Brain pericyte (primary cell): Measurements from ENCODE around the gene TK2.

Experiments used
- DNase-seq: peaks from one replicate; pipeline ENCODE4 v3.0.0-alpha.2; 2012; ENCODE audit warnings: low read depth, low spot score

TK2 gene

GRCh38 chr16:66547101-66547989, 2.6 kb downstream of the TK2 start:
- DNase-seq, result no peak

DNA sequence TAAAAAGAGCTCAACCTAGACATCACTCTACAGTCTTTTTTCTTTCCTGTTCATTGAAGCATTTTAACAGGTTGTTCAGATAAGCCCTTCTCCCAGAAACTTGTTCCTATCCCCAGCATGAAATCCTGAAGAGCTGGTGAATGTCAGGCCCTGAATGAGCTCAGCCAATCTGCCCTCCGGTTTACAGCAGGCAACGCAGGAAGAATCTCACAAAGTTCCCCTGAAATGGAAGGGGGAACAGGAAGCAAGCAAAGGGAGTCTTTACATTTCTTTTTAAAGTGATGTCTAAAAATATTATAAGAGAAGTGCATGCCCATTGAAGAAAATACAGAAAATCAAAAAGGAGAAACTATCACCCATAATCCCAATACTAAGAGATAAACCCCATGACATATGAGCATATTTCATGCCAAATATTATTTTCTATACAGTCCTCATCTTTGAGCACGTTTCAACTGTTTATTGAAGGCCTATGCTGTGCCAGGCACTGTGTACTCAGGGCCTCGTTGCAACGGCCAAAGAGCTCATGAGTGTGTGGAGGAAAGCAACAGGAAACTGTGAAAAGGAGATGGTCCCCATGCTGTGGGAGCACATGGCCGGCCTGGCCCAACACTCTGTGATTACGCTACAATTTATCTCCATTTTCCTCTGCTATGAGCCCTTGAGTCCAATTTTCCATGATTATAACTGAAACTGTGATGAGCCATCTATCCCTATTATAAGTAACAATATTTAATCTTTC, 5.7 kb downstream of the TK2 start:
- DNase-seq, result no peak

DNA sequence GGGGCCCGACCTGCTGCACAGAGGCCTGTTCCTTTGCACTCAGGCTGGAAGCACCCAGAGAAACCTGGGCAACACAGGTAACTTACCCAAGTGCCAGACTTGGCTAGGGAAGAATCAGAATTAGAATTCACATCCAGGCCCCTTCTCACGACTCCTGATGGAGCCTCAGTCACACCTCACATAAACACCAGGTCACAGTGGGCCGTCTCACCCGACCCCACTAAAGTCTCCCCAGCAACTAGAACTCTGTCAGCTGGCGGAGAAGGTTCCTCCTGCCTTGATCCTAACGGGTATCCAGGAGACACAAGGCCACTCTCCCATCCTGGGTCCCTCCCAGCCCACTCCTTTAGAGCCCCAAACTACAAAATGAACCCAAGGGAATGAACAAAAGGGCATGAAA, 6.4 kb downstream of the TK2 start:
- DNase-seq, result no peak

GRCh38 chr16:66542396-66542795, 7.5 kb downstream of the TK2 start:
- no peak for DNase-seq

- no peak for DNase-seq
These were observed 8.2 kb downstream of the TK2 start for GRCh38 chr16:66541388-66542355.

DNA sequence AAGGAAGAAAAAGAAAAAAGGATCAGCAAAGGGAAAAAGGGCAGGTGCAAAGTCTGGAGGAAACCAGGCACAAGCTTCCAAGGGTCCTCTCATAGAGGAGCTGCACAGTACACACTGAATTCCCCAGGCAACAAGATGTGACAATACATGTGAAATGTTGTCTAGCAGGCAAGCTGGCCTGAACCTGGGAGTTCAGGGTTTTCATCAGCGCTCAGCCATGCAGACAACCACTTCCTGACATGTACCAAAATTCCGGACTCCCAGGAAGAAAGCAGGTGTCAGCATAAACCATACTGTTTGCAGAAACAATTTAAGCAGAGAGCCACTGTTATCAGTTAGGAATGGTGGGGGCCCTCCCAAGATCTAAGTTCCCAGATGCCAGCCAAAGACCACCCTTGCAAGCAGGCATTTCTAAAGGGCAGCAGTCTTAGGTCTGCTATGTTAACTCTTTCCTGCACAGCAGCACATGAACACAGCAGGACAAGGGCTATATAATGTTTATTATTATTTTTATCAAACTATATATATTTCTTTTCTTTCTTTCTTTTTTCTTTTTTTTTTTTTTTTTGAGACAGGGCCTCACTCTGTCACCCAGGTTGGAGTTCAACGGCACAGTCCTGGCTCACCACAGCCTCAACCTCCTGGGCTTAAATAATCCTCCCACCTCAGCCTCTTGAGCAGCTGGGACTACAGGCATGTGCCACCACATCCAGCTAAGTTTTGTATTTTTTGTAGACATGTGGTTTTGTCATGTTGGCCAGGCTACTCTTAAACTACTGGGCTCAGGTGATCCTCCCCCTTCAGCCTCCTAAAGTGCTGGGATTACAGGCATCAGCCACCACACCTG, 10.1 kb downstream of the TK2 start:
- no peak for DNase-seq

GRCh38 chr16:66538910-66539309, 11.0 kb downstream of the TK2 start:
- DNase-seq, result no peak

GRCh38 chr16:66537236-66537635, 12.7 kb downstream of the TK2 start:
- no peak for DNase-seq

DNA sequence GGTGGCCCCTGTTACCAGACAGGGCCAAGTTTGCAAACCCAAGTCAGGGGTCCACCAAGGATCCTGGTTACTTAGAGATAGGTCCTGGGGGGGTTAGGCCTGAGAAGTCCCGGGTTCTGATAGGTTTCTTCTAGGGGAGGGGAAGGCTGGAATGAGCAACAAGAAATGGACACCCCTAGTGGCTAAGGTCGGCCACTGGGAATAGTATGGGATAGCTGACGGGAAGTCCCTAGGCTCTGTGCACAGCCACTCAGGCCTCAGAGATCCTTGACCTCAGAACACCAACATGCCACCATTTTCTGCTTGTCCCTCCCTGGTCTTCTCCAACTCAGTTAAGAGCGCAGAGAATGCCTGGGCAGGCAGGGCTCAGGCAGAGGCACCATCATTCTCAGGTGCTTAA, 13.4 kb downstream of the TK2 start:
- no peak for DNase-seq

- DNase-seq, result no peak
These were observed 15.5 kb downstream of the TK2 start for GRCh38 chr16:66534376-66534799.

GRCh38 chr16:66529475-66529874, 20.4 kb downstream of the TK2 start:
- no peak for DNase-seq

- no peak for DNase-seq
These were observed 21.6 kb downstream of the TK2 start for GRCh38 chr16:66528294-66528693.

GRCh38 chr16:66525396-66526180, 24.3 kb downstream of the TK2 start:
- no peak for DNase-seq

DNA sequence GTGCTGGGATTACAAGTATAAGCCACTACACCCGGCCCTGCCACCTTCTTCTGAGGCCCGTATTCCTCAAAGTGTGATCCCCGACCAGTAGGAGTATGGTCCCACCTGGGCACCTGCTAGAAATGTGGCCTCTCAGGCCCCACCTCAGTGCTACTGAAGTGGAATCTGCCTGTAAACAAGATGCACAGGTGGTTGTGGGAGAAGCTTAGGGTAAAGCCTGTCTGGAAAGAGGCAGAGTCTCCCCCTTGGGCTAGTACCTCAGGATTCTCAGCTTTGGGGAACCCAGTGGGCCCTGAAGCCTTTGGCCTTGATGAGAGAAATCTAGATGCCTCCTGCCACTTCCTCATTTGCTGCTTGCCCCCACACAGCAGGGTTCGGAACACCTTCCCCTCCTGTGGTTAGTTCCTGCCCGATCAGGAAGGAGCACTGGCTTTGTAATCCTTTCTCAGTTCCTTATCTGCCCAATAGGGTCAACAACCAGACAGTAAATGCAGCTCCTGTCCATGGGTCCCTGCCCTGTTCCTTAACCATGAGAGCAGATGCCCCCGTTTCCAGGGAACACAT, 25.2 kb downstream of the TK2 start:
- no peak for DNase-seq

- no peak for DNase-seq
These were observed 26.0 kb downstream of the TK2 start for GRCh38 chr16:66523861-66524354.

GRCh38 chr16:66522816-66523590, 26.9 kb downstream of the TK2 start:
- no peak for DNase-seq

DNA sequence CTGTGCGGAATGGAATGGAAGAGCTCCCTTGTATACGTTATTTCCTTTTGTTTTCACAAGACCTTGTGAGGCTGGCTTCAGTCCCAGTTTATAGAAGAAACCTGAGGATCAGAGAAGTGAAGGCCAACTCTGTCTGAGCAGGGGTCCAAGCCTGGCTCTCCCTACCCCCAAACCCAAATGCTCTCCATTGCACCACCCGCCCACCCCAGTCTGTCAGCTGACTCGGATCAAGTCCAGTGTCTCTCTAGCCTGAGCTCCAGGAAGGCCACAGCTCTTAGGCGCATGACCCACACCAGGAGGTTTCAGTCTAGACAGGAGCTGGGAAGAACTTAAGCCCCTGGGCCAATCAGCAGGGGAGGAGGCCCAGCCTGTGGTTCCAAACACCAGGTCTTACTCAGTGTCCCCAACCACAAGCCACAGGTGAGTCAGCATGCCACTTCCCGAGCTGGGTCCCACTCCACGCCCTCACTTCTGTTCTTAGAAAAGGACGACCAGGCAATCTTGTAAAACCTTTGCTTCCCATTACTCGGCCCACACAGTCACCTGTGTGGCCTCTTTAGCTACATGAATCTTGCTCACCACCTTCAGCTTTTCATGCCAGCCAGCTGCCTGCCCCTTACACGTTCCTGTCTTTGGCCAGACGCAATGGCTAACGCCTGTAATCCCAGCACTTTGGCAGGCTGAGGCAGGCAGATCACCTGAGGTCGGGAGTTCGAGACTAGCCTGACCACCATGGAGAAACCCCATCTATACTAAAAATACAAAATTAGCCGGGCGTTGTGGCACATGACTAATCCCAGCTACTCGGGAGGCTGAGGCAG, 27.8 kb downstream of the TK2 start:
- peak; percentile 57 for DNase-seq

DNA sequence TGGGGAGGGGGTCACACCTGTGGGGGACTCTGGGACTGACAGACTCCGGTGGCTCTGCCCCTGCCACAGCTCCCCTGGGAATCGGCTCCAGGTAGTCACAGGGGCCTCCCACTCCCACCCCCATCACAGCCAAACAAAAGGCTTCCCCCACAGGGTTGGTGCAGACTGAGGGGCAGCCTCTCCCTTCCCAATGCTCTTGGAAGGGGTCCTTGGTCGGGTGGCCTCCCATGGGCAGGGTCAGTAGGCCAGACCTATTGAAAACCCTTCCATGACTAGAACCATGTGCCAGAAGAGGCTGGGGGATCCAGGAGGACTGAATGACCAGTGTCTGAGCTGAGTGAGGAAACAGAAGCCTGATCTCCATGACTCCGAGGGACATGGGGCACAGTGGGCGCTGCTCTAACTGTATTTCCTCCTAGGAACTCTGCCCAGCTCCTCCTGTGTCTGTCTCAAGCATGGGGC, 28.6 kb downstream of the TK2 start:
- DNase-seq, result no peak
